ENCODE measurements around the gene ATP23.

Gene ATP23

GRCh38 chr12:57909056-57909455 is 32.3 kb upstream of the ATP23 start:
- no peak for DNase-seq (ENCODE audit: low read depth)

DNA sequence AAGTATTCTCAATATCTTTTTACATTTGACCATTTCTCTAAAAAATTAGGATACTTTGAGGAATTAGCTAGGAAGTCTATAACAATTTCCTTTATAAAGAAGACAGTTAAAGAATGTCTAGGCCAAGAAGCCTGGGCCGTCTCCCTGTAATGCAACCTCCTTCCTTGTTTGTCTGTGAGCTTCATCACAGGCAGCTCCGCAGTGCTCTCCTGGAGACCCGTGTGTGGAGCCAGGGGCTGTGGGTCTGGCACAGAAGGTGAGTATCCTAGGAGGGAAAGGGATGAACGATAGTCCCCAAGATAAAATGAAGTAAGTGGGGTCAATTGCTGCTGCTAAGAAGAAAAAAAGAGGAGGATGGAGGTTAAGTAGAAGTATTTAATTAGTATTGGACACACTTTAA is 31.8 kb upstream of the ATP23 start:
- DNase-seq (ENCODE audit: low read depth): no peak

GRCh38 chr12:57918147-57918546 is 23.2 kb upstream of the ATP23 start:
- DNase-seq (ENCODE audit: low read depth): no peak

DNA sequence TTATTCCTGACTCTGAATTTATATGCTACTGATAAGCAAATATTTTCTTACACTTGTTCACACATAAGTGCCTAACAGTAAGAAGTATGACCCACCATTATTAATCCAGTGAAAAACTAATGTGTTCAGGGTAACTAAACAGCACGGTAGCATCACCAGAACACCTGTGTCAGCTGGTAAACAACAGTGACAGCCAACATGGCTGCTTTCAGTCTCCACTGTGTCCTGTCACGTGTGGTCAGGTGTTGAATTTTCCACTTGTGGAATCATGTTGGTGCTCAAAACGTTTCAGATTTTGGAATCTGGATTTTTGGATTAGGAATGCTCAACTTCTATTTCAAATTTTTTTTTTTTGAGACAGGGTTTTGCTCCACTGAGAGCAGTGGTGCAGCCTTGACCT is 14.3 kb upstream of the ATP23 start:
- no peak for DNase-seq (ENCODE audit: low read depth)

DNA sequence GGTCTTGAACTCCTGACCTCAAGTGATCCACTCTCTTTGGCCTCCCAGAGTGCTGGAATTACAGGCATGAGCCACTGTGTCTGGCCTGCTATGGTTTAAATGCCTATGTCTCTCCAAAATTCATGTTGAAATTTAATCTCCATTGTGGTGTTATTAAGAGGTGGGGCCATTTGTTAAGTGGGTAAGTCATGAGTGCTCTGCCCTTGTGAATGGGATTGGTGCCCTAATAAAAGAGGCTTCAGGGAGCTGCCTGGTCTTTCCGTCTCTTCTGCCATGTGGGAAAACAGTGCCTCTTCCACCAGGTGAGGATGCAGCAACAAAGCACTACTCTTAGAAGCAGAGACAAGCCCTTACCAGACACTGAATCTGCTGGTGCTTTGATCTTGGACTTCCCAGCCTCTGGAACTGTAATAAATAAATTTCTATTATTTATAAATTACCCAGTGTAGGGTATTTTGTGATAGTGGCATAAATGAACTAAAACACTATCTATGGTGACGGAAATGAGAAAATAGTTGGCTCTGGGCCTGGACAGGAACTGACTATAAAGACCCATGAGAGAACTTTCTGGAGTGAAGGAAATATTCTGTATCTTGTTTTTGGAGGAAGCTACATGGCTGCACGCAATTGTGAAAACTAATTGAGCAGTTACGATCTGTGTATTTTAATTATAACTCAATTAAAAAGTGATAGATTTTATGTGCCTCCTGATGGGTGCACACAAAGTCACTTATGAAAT is 12.1 kb upstream of the ATP23 start:
- DNase-seq (ENCODE audit: low read depth): no peak

DNA sequence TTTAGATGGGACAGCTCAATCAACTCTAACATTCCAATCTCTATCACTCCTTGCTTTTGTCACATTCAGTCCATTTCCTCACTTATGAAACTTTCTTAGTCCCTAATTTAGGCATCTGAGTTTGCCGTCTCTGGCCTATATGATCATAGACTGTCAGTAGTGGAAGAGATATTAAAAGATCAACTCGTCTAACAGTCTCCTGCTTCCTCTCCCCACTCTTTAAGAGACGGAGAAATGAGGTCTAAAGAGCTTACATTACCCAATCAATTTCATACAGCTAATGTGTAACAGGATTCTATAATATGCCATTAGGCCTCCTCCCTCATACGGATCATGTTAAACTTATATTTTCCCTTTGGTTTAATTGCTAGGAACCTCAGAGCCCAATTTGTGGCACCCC is 6.5 kb upstream of the ATP23 start:
- no peak for DNase-seq (ENCODE audit: low read depth)

DNA sequence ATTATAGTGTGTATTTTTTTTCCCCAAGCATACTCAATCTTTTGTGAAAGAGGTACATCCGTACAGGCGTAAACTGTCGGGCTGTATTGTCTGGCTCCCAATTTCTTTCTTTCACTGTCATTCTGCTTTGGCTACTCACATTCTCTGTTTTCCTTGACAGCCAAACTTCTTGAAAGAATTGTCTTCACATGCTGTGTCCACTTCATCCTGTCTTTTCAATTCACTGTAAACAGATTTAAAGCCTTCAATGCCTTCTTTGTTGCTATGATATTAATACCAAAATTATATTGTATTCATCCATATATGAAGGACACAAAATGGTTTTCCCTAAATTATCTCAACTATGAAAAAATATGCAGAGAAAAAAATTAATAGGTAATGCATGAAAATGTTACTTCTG is 6.0 kb upstream of the ATP23 start:
- DNase-seq (ENCODE audit: low read depth): no peak

DNA sequence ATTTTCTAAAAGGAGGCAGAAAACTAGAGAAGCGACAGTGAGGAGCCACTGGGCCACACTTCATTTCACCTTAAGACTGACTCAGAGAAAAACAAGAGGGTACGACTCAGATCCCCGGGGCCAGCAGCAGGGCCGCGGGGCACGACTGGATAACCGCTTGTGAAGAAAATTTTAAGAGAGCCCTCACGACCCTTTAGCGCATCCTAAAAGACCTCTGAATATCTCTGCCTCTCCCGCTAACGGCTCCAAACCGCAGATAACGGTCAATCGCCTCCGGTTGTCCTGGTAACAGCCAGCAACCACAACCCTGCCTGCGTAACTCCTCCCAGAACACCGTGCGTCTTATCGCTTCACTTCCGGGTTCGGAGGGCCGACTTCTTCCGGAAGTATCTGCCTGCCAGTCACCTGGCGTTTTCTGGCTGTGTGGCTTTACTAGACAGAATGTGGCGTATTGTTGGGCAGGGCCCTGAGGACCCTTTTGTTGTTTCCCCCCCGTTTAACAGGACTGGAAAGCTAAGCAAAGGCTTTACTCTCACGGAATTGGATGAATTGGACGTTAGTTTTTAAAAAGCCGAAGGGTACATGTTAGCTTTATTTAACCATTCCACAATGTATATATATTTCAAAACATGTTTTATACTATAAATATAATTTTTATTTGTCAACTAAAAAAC is 5.4 kb upstream of the ATP23 start:
- DNase-seq (ENCODE audit: low read depth): peak; percentile 81

GRCh38 chr12:57936513-57936883 is 4.9 kb upstream of the ATP23 start:
- DNase-seq (ENCODE audit: low read depth): no peak

- DNase-seq (ENCODE audit: low read depth): no peak
These were observed 2.1 kb upstream of the ATP23 start for GRCh38 chr12:57939291-57939690.

- DNase-seq (ENCODE audit: low read depth): no peak
These were observed 1.1 kb upstream of the ATP23 start for GRCh38 chr12:57940052-57940914.

DNA sequence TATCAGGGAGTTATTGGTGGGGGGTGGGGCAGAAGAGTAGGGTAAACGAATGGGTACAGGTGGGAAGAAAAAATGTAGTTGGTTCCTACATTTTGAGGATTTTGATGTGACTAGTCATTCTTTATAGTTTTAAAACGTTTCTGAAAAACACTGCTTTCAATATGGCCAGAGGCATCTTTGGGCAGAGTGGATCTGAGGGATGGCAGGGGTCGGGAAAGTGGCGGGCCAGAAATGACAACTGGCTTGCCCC is 527 bp upstream of the ATP23 start:
- DNase-seq (ENCODE audit: low read depth): no peak

- no peak for DNase-seq (ENCODE audit: low read depth)
These were observed 2.2 kb downstream of the ATP23 start for GRCh38 chr12:57943438-57944080.

DNA sequence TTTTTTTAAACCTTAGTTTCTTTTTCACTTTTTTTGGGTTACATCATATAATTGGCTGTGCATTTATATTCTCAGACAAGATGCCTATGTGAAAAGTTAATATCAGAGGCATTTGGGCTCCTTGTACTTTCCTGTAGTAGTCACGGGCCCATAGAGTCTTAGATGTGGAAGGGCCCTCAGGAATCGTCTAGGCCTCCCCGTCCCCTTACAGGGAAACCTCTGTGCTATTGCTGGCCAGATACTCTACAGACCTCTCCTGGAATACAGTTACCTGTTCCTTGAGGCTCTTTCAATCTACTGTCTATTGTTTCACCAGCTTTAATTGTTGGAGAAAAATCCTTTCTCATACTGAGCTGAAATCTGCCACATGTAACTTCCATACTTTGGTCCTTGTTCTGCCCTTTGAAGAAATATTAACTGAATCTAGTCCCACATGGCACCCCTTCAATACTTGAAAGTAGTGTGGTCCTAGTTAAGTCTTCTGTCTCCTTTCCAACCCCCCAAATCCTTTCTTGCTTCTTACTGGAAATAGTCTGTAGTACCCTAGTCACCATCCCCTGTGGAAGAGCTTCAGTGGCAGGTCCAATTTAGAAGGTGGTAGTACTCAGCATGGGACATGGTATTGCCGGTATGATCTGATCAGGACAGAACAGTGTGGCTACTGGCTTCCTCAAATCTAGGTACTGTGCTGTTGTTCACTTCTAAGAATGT is 3.1 kb downstream of the ATP23 start:
- DNase-seq (ENCODE audit: low read depth): no peak

- DNase-seq (ENCODE audit: low read depth): no peak
These were observed 11.4 kb downstream of the ATP23 start for GRCh38 chr12:57952766-57953165.

GRCh38 chr12:57954768-57955167 is 13.4 kb downstream of the ATP23 start:
- no peak for DNase-seq (ENCODE audit: low read depth)

DNA sequence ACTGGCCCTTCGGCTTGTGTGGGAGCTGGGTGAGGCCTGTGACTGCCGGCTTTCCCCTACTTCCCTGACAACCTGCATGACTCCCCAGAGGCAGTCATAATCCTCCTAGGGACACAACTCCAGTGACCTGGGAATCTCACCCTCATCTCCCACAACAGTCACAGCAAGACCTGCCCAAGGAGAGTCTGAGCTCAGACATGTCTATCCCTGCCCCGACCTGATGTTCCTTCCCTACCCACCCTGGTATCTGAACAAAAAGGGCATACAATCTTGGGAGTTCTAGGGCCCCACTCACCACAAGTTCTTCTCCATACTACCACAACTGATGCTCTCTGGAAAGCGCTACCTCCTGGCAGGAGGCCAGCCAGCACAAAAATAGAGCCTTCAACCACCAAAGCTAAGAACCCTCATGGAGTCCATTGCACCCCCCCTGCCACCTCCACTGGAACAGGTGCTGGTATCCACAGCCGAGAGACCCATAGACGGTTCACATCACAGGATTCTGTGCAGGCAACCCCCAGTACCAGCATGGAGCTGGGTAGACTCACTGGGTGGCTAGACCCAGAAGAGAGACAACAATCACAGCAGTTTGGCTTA is 16.8 kb downstream of the ATP23 start:
- no peak for DNase-seq (ENCODE audit: low read depth)

- DNase-seq (ENCODE audit: low read depth): no peak
These were observed 23.1 kb downstream of the ATP23 start for GRCh38 chr12:57964421-57964820.

GRCh38 chr12:57965766-57966165 is 24.4 kb downstream of the ATP23 start:
- no peak for DNase-seq (ENCODE audit: low read depth)

- no peak for DNase-seq (ENCODE audit: low read depth)
These were observed 25.2 kb downstream of the ATP23 start for GRCh38 chr12:57966536-57966935.

DNA sequence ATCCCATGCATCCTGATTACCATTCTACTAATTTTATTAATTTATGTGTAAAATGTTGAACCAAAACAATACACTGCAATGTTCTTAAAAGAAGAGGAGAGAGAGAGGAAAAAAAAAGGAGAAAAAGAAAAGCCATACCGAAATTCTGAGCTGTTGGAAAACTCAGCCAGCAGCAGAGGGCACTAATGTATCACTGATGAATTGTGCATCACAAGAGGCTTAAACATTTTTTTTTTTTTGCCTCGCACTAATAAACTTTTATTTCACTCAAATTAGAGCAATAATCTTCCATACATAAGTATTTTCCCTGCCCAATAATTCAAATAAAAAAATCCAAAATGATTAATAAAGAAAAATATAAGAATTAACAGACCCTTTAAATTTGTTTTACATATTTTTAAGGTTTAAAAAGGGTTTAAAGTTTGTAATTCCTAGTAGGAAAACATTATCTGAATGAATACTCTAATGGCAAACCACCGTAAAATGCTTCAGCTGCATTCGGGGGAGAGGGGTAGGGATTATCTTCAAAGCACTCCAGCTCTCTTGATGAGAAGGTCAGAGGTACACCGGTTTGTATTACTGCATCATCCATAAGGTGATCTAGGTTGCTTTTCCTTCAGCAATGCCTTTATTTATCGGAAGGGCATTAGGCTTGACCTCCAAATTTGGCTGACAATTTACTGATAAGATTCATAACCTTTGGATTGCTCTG is 41.9 kb downstream of the ATP23 start:
- DNase-seq (ENCODE audit: low read depth): no peak

Data from activated T-helper 1 cell treated with Interleukin-2 at 50 U/mL for 16 hours (primary cell).